CD4-positive, alpha-beta T cell treated with Interferon alpha-2 for 1 hour (primary cell): ENCODE data around the gene CAPN15.

ENCODE experiments used
- DNase-seq, 2 donors: peaks; one replicate each; pipeline ENCODE4 v3.0.0-alpha.2; 2020 to 2022

Gene CAPN15

GRCh38 chr16:563072-563644 lies 35.6 kb downstream of the CAPN15 start:
- DNase-seq, result no peak

- no peak for DNase-seq
Measured at GRCh38 chr16:564690-565418, 37.3 kb downstream of the CAPN15 start.

- DNase-seq, result no peak
Measured at GRCh38 chr16:565419-566330, 38.2 kb downstream of the CAPN15 start.

- peak; percentile 47 to 61 for DNase-seq
Measured at GRCh38 chr16:566475-567372, 39.2 kb downstream of the CAPN15 start, which contains the start of gene NHLRC4. TSS of gene NHLRC4 (plus strand) at chr16:567005. CDS start at chr16:568048, 1,043 bp downstream.

- no peak for DNase-seq
Measured at GRCh38 chr16:567373-568256, 40.1 kb downstream of the CAPN15 start.

- DNase-seq, result no peak
Measured at GRCh38 chr16:568401-569258, 41.1 kb downstream of the CAPN15 start.

- peak; percentile 52 to 76 for DNase-seq
Measured at GRCh38 chr16:569445-570254, 42.1 kb downstream of the CAPN15 start, which contains the start of gene PIGQ. TSS of gene PIGQ (plus strand) at chr16:569968. CDS start at chr16:574075, 4,107 bp downstream.

- no peak for DNase-seq
Measured at GRCh38 chr16:572865-573650, 45.5 kb downstream of the CAPN15 start.

GRCh38 chr16:574021-574760 lies 46.7 kb downstream of the CAPN15 start:
- DNase-seq, result no peak

GRCh38 chr16:575354-576196 lies 48.1 kb downstream of the CAPN15 start:
- DNase-seq, result no peak

GRCh38 chr16:576197-576822 lies 48.8 kb downstream of the CAPN15 start:
- DNase-seq, result no peak

- DNase-seq, result no peak
Measured at GRCh38 chr16:576823-577201, 49.3 kb downstream of the CAPN15 start.

GRCh38 chr16:577796-578195 lies 50.3 kb downstream of the CAPN15 start:
- DNase-seq, result no peak

- no peak for DNase-seq
Measured at GRCh38 chr16:578232-578869, 50.8 kb downstream of the CAPN15 start.

- peak; percentile 64 to 75 for DNase-seq
Measured at GRCh38 chr16:578870-579405, 51.4 kb downstream of the CAPN15 start.
